Mesothelial cell of epicardium (in vitro differentiated cells): ENCODE results near the gene RBMS3. TPM values are rescaled to one million over a fixed set of nuclear protein-coding genes. Genes with fewer than 3 reads are reported as not detected.

Source experiments
- DNase-seq, 2 experiments: peaks; one replicate each; pipeline ENCODE4 v3.0.0; 2021; ENCODE audit warnings: low spot score in 2 of 2; ENCODE audit not compliant: unreplicated experiment in 2 of 2
- H3K27ac Mint-ChIP-seq: 2 replicates; pipeline ENCODE4 v1.8.0; 2021; ENCODE audit warnings: mixed read lengths
- H3K27me3 Mint-ChIP-seq: 2 replicates; pipeline ENCODE4 v1.8.0; 2021; ENCODE audit warnings: low read depth, mixed read lengths
- H3K36me3 Mint-ChIP-seq: 2 replicates; pipeline ENCODE4 v1.8.0; 2021; ENCODE audit warnings: mixed read lengths
- H3K4me1 Mint-ChIP-seq: 2 replicates; pipeline ENCODE4 v1.8.0; 2021; ENCODE audit warnings: mixed read lengths
- H3K4me3 Mint-ChIP-seq: 2 replicates; pipeline ENCODE4 v1.8.0; 2021; ENCODE audit warnings: mild to moderate bottlenecking, moderate library complexity, mixed read lengths
- H3K9me3 Mint-ChIP-seq: 2 replicates; pipeline ENCODE4 v1.8.0; 2021; ENCODE audit warnings: mixed read lengths
- CTCF ChIP-seq: fragments of 200-600 bp; sonication (generic); IDR thresholded peaks from one replicate; pipeline ENCODE4 v1.5.0; 2021; ENCODE audit warnings: antibody characterized with exemption; ENCODE audit not compliant: unreplicated experiment
- total RNA-seq: library from RNA; stranded (reverse); gene quantifications from 3 replicates; pipeline ENCODE4 v1.2.1, GENCODE V29; 2021

RBMS3 gene
- total RNA-seq, 1 donor from 2014 or later, result 42.5 TPM

DNA sequence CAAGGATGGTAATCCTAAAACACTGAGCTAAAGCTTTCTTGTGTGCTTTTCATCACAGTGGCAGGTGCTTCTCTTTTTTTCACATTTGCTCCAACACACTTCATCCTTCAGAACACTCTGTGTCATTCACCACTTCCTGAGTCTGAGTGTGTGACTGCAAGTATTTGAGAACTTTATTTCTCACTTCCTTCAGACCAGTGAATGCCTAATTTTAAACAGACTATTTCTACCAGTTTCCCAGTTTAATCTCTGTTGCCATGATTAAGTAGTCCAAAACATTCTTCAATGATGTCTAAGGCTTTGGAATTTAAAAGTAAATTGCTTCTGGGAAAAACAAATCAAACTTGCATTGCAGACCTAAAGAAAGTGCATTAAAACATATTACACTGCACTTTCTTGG is 541.2 kb downstream of the RBMS3 start:
- no peak overlapping the region for H3K27ac Mint-ChIP-seq

GRCh38 chr3:29823233-29823632 is 542.4 kb downstream of the RBMS3 start:
- no peaks in the 10 kb centered on the region for H3K27me3 Mint-ChIP-seq
- H3K27ac Mint-ChIP-seq, result no peak overlapping the region
- H3K4me1 Mint-ChIP-seq, result no peaks in the 10 kb centered on the region
- peaks cover 4% of the 10 kb centered on the region for H3K9me3 Mint-ChIP-seq
- DNase-seq, result no peak
- peaks cover 6% of the 10 kb centered on the region for H3K36me3 Mint-ChIP-seq
- H3K4me3 Mint-ChIP-seq, result no peak overlapping the region
- TF ChIP-seq CTCF, result no peak

More for the DNA sequence above, 541.2 kb downstream of the RBMS3 start:
- DNase-seq, result no peak
- Mint-ChIP-seq H3K4me3 (no peak overlapping the region), H3K9me3 (peaks cover 4% of the 10 kb centered on the region), H3K4me1 (no peaks in the 10 kb centered on the region), H3K27me3 (no peaks in the 10 kb centered on the region), H3K36me3 (peaks cover 6% of the 10 kb centered on the region)
- no peak for TF ChIP-seq CTCF

DNA sequence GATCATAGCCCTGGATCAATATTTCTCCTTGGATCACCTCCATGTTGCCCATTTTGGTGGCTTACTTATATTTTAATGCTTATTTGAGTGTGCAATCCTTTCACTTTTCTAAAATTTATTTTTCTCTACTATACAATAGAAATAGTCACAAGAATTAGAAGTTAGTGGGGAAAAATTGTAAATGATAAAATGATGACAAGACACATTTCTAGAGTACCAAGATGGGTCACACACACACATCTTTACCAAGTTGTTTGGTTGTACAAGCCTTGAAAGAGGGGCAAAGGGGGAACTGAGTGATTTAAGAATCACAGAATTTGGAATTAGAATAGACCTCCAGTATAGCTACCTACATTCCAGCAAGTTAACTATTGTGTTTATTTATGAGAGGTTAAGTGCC is 545.8 kb downstream of the RBMS3 start:
- Mint-ChIP-seq H3K36me3 (peaks cover 6% of the 10 kb centered on the region), H3K27me3 (no peaks in the 10 kb centered on the region), H3K9me3 (peaks cover 4% of the 10 kb centered on the region), H3K27ac (no peak overlapping the region), H3K4me3 (no peak overlapping the region), H3K4me1 (no peaks in the 10 kb centered on the region)
- TF ChIP-seq CTCF, result no peak
- DNase-seq, result no peak

- H3K9me3 Mint-ChIP-seq, result peaks cover 6% of the 10 kb centered on the region
- no peak for DNase-seq
- H3K27ac Mint-ChIP-seq, result no peak overlapping the region
- H3K4me3 Mint-ChIP-seq, result no peak overlapping the region
- peaks cover 6% of the 10 kb centered on the region for H3K36me3 Mint-ChIP-seq
- no peaks in the 10 kb centered on the region for H3K27me3 Mint-ChIP-seq
- no peaks in the 10 kb centered on the region for H3K4me1 Mint-ChIP-seq
- TF ChIP-seq CTCF, result no peak
These were observed 546.9 kb downstream of the RBMS3 start for GRCh38 chr3:29827756-29828155.

- Mint-ChIP-seq H3K4me3 (no peak overlapping the region), H3K27ac (no peak overlapping the region), H3K4me1 (no peaks in the 10 kb centered on the region), H3K36me3 (peaks cover 10% of the 10 kb centered on the region), H3K27me3 (no peaks in the 10 kb centered on the region), H3K9me3 (peaks cover 19% of the 10 kb centered on the region)
- DNase-seq, result no peak
- TF ChIP-seq CTCF, result no peak
These were observed 548.5 kb downstream of the RBMS3 start for GRCh38 chr3:29829340-29829739.

- H3K9me3 Mint-ChIP-seq, result peaks cover 13% of the 10 kb centered on the region
- H3K27me3 Mint-ChIP-seq, result no peaks in the 10 kb centered on the region
- no peak for DNase-seq
- H3K4me3 Mint-ChIP-seq, result no peak overlapping the region
- H3K36me3 Mint-ChIP-seq, result peaks cover 9% of the 10 kb centered on the region
- no peak overlapping the region for H3K27ac Mint-ChIP-seq
- TF ChIP-seq CTCF, result no peak
- H3K4me1 Mint-ChIP-seq, result no peaks in the 10 kb centered on the region
These were observed 569.8 kb downstream of the RBMS3 start for GRCh38 chr3:29850641-29851040.
